ENCODE data around the gene PSME2. TPM values are rescaled to one million over a fixed set of nuclear protein-coding genes. Genes with fewer than 3 reads are reported as not detected.
A peak's percentile ranks its signal among the peaks of the same experiment; 100 is the strongest.

Gene PSME2
- total and polyA plus RNA-seq, 2 of the 13 experiments (the other 11 are each of a cell fraction or from before 2014, with no cell fraction given) = 332 to 716 TPM

- TF ChIP-seq REST (IDR thresholded peaks at IDR 0.05; ENCODE audit: borderline replicate concordance in 1 of 2, low read depth in 1 of 2, low read length in 2 of 2) = peak in 1 of 2 experiments; percentile 83; a peak in 2 of 4 replicates
- TF ChIP-seq CTCF (CRISPR knock-in tag; IDR thresholded peaks at IDR 0.05) = peak; percentile 63
- TF ChIP-seq GLI4 (CRISPR knock-in tag; IDR thresholded peaks at IDR 0.05; ENCODE audit: borderline replicate concordance) = peak; percentile 98; the same call in 1 of the 2 replicates
- TF ChIP-seq CSRNP1 (CRISPR knock-in tag; IDR thresholded peaks at IDR 0.05) = peak; percentile 99
- TF ChIP-seq PHF8 (CRISPR knock-in tag; IDR thresholded peaks at IDR 0.05) = peak; percentile 86
- TF ChIP-seq ZNF614 (CRISPR knock-in tag; IDR thresholded peaks at IDR 0.05; ENCODE audit: borderline replicate concordance) = peak; percentile 100
- no peak for TF ChIP-seq ZNF484 (CRISPR knock-in tag; IDR thresholded peaks at IDR 0.05; ENCODE audit: borderline replicate concordance, low read depth)
- no peak for TF ChIP-seq ZNF282 (IDR thresholded peaks at IDR 0.05; ENCODE audit: partially characterized antibody)
- TF ChIP-seq JUND (CRISPR knock-in tag; IDR thresholded peaks at IDR 0.05) = peak; percentile 87
- peak; percentile 92; the same call in 1 of the 2 replicates for TF ChIP-seq TFAP4 (IDR thresholded peaks at IDR 0.05; ENCODE audit: borderline replicate concordance, low read depth)
- no peak for TF ChIP-seq ATM (IDR thresholded peaks at IDR 0.05; ENCODE audit: borderline replicate concordance)
- TF ChIP-seq KDM4B (CRISPR knock-in tag; IDR thresholded peaks at IDR 0.05) = peak; percentile 99
- TF ChIP-seq SPEN (CRISPR knock-in tag; IDR thresholded peaks at IDR 0.05; ENCODE audit: low read depth) = peak; percentile 99
- TF ChIP-seq ZNF800 (CRISPR knock-in tag; IDR thresholded peaks at IDR 0.05) = peak; percentile 93; the same call in 1 of the 2 replicates
- 0 out of 2 replicates have a peak, but pooled peaks have one; percentile 46 for TF ChIP-seq ZNF12 (CRISPR knock-in tag; IDR thresholded peaks at IDR 0.05)
These were observed 32.4 kb downstream of the PSME2 start (continued) for GRCh38 chr14:24113801-24114531.
